ENCODE measurements around the gene DCUN1D2. TPM values are rescaled to one million over a fixed set of nuclear protein-coding genes. Genes with fewer than 3 reads are reported as not detected.

Gene DCUN1D2
- total and polyA plus RNA-seq, 2 donors from 2014 or later, result 7.6 to 19.5 TPM

- Histone ChIP-seq H3K9me3 (ENCODE audit: control insufficient read depth in 2 of 3, insufficient read depth in 1 of 3, low read length in 3 of 3) (no peaks in the 10 kb centered on the region), H3K27ac (ENCODE audit: low read depth in 2 of 2, low read length in 2 of 2) (no peak overlapping the region), H3K4me3 (ENCODE audit: low read length in 3 of 3) (no peak overlapping the region), H3K27me3 (ENCODE audit: control insufficient read depth, insufficient read depth, low read length) (no peaks in the 10 kb centered on the region), H3K36me3 (ENCODE audit: control insufficient read depth in 2 of 3, insufficient read depth in 3 of 3, low read length in 3 of 3) (peaks cover 13 to 31% (median 24%) of the 10 kb centered on the region in 3 donors), H3K9ac (ENCODE audit: low read length in 3 of 3) (no peak overlapping the region), H3K4me1 (ENCODE audit: control insufficient read depth in 2 of 3, insufficient read depth in 2 of 3, low read depth in 1 of 3, low read length in 3 of 3) (peaks cover 0 to 6% (median 0%) of the 10 kb centered on the region in 3 donors)
- peak in 3 of 5 donors; percentile 35 to 78 (median 64) for DNase-seq
- FAIRE-seq, result no peak
- TF ChIP-seq, protein P1, sequence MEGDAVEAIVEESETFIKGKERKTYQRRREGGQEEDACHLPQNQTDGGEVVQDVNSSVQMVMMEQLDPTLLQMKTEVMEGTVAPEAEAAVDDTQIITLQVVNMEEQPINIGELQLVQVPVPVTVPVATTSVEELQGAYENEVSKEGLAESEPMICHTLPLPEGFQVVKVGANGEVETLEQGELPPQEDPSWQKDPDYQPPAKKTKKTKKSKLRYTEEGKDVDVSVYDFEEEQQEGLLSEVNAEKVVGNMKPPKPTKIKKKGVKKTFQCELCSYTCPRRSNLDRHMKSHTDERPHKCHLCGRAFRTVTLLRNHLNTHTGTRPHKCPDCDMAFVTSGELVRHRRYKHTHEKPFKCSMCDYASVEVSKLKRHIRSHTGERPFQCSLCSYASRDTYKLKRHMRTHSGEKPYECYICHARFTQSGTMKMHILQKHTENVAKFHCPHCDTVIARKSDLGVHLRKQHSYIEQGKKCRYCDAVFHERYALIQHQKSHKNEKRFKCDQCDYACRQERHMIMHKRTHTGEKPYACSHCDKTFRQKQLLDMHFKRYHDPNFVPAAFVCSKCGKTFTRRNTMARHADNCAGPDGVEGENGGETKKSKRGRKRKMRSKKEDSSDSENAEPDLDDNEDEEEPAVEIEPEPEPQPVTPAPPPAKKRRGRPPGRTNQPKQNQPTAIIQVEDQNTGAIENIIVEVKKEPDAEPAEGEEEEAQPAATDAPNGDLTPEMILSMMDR (IDR thresholded peaks at IDR 0.05; ENCODE audit: borderline replicate concordance, extremely low read depth, insufficient read depth), result no peak
- intact Hi-C loops (cut with DNase I), result no loop called here
Measured at GRCh38 chr13:113495494-113496210, 5.1 kb upstream of the DCUN1D2 start.

DNA sequence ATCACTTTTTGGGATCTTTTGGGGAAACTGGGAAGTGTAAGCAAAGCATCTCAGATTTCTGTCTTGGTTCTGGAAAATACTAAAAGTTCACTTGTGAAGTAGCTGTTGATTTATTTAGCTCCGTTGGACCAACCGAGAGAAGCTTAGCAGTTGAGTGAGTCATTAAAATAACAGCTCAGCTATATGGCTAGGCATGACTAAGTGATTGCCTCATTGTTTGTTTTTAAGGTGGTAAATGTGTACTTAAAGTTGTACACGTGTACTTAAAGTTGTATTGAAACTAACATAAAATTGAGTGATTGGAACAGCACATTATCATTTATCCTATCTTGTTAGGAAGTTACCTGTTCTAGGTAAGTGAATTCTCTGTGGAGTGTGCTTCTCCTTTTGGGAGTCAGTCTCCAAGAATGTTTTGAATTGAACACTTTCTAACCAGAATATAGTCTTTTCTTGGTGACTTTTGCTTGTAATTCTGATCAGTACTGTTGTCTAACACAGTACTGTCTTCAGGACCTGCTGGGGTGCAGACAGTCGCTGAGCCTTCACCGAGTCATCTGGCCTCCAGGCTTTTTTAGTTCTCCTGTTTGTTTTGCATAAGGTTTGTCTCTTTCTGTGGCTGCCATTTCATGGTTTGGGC is 2.9 kb upstream of the DCUN1D2 start:
- Histone ChIP-seq H3K36me3 (ENCODE audit: control insufficient read depth in 2 of 3, insufficient read depth in 3 of 3, low read length in 3 of 3) (peaks cover 10 to 22% (median 13%) of the 10 kb centered on the region in 3 donors), H3K4me1 (ENCODE audit: control insufficient read depth in 2 of 3, insufficient read depth in 2 of 3, low read depth in 1 of 3, low read length in 3 of 3) (peaks cover 0 to 16% (median 6%) of the 10 kb centered on the region in 3 donors), H3K27ac (ENCODE audit: low read depth in 2 of 2, low read length in 2 of 2) (peak overlapping the region in 1 of 2 donors; percentile 52), H3K4me3 (ENCODE audit: low read length in 3 of 3) (no peak overlapping the region), H3K27me3 (ENCODE audit: control insufficient read depth, insufficient read depth, low read length) (no peaks in the 10 kb centered on the region), H3K9ac (ENCODE audit: low read length in 3 of 3) (peak overlapping the region in 1 of 3 donors; percentile 16), H3K9me3 (ENCODE audit: control insufficient read depth in 2 of 3, insufficient read depth in 1 of 3, low read length in 3 of 3) (no peaks in the 10 kb centered on the region)
- DNase-seq, result peak in 2 of 5 donors; percentile 79 to 82
- TF ChIP-seq, protein P1 (IDR thresholded peaks at IDR 0.05; ENCODE audit: borderline replicate concordance, extremely low read depth, insufficient read depth), result no peak
- no peak for FAIRE-seq
- intact Hi-C loops (cut with DNase I), result no loop called here

DNA sequence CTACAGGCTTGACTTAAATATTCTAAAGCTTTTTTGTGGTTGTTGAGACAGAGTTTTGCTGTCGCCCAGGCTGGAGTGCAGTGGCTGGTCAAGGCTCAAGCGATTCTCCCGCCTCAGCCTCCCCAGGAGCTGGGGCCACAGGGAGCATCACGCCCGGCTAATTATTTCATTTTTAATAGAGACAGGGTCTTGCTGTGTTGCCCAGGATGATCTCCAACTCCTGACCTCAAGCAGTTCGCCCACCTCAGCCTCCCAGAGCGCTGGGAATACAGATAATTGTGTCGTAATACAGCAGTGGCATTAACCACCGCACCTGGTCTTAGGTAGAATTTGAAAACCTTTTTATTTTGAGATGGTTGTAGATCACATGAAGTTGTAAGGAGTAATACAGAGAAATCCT is 1.5 kb upstream of the DCUN1D2 start:
- Histone ChIP-seq H3K9me3 (ENCODE audit: control insufficient read depth in 2 of 3, insufficient read depth in 1 of 3, low read length in 3 of 3) (no peaks in the 10 kb centered on the region), H3K27me3 (ENCODE audit: control insufficient read depth, insufficient read depth, low read length) (no peaks in the 10 kb centered on the region), H3K27ac (ENCODE audit: low read depth in 2 of 2, low read length in 2 of 2) (no peak overlapping the region), H3K4me3 (ENCODE audit: low read length in 3 of 3) (peak overlapping the region in 2 of 3 donors; percentile 59 to 72), H3K36me3 (ENCODE audit: control insufficient read depth in 2 of 3, insufficient read depth in 3 of 3, low read length in 3 of 3) (peaks cover 3 to 12% (median 3%) of the 10 kb centered on the region in 3 donors), H3K4me1 (ENCODE audit: control insufficient read depth in 2 of 3, insufficient read depth in 2 of 3, low read depth in 1 of 3, low read length in 3 of 3) (peaks cover 0 to 14% (median 6%) of the 10 kb centered on the region in 3 donors), H3K9ac (ENCODE audit: low read length in 3 of 3) (peak overlapping the region in 2 of 3 donors; percentile 0 to 71)
- FAIRE-seq, result no peak
- TF ChIP-seq, protein P1 (IDR thresholded peaks at IDR 0.05; ENCODE audit: borderline replicate concordance, extremely low read depth, insufficient read depth), result no peak
- DNase-seq, result no peak
- intact Hi-C loops (cut with DNase I), result no loop called here
